ENCODE data around the gene CCDC179. TPM values are rescaled to one million over a fixed set of nuclear protein-coding genes. Genes with fewer than 3 reads are reported as not detected.

CCDC179 gene
- total RNA-seq, 1 experiment from 2014 or later = not detected

DNA sequence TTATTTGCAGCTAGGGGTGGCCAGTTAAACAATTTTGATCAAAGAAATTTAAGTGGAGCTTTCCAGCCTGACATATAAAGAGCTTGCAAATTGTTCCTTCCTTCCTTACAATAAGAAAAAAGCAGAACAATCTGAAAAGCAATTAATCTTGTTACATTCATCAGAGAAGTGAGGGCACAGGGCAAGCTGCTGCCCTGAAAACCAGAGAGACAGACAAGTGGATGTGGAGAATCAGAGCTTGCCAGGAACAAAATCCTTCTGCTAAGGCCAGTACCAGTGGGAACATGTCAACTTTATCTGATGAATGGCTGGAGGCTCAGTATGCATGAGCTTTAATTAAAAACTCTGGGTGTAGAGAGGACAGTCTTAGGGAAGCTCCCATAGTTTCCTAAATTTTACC is 8.8 kb downstream of the CCDC179 start:
- H3K4me2 ChIP-seq = no peak overlapping the region
- POLR2A ChIA-PET (ENCODE audit: unreplicated experiment) = no interaction called here
- H3K27ac ChIP-seq = no peak overlapping the region
- H3K79me2 ChIP-seq (ENCODE audit: low read depth) = no peaks in the 10 kb centered on the region
- no peaks in the 10 kb centered on the region for H3K27me3 ChIP-seq (ENCODE audit: insufficient read depth, low read depth)
- H2AFZ ChIP-seq = no peak overlapping the region
- H3K4me3 ChIP-seq = no peak overlapping the region
- TF ChIP-seq EZH2 (IDR thresholded peaks at IDR 0.05; ENCODE audit: low read depth) = no peak
- TF ChIP-seq, protein P1, sequence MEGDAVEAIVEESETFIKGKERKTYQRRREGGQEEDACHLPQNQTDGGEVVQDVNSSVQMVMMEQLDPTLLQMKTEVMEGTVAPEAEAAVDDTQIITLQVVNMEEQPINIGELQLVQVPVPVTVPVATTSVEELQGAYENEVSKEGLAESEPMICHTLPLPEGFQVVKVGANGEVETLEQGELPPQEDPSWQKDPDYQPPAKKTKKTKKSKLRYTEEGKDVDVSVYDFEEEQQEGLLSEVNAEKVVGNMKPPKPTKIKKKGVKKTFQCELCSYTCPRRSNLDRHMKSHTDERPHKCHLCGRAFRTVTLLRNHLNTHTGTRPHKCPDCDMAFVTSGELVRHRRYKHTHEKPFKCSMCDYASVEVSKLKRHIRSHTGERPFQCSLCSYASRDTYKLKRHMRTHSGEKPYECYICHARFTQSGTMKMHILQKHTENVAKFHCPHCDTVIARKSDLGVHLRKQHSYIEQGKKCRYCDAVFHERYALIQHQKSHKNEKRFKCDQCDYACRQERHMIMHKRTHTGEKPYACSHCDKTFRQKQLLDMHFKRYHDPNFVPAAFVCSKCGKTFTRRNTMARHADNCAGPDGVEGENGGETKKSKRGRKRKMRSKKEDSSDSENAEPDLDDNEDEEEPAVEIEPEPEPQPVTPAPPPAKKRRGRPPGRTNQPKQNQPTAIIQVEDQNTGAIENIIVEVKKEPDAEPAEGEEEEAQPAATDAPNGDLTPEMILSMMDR (conservative IDR thresholded peaks at IDR 0.05) = no peak
- H3K9me3 ChIP-seq (ENCODE audit: insufficient read depth, low read depth) = no peaks in the 10 kb centered on the region
- no TSS peak for BruUV-seq (replicated peaks)
- no peaks in the 10 kb centered on the region for H3F3A ChIP-seq (ENCODE audit: insufficient read depth, low read depth)
- intact Hi-C loops (cut with micrococcal nuclease; ENCODE audit: unreplicated experiment) = no loop called here
- H3K4me1 ChIP-seq (replicated peaks; ENCODE audit: insufficient read depth) = no peaks in the 10 kb centered on the region
- DNase-seq = no peak
- no peaks in the 10 kb centered on the region for H4K20me1 ChIP-seq (ENCODE audit: insufficient read depth)
- no peaks in the 10 kb centered on the region for H3K9me2 ChIP-seq (ENCODE audit: insufficient read depth)
- CTCF ChIA-PET = no interaction called here
- no peaks in the 10 kb centered on the region for H3K36me3 ChIP-seq (ENCODE audit: low read depth)

DNA sequence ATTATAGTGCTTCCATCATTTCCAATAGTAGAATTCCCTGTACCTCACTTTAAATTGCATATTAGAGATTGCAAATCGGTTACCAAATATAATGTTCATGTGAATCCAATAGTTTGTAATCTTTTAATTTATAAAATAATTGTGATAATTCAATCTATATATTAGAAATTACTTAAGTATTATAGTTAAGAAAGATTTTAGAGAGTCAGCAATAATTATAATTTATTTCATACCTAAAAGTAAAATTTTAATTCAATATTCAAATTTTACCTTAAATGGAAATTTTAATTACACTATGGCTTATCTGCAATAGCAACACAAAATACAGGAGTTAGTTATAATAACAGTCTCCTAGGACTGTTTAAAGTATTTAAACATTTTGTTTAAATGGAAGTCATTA is 13.5 kb downstream of the CCDC179 start:
- Histone ChIP-seq H3K9me2 (ENCODE audit: insufficient read depth) (no peaks in the 10 kb centered on the region), H3F3A (ENCODE audit: insufficient read depth, low read depth) (no peaks in the 10 kb centered on the region), H3K4me3 (no peak overlapping the region), H4K20me1 (ENCODE audit: insufficient read depth) (no peaks in the 10 kb centered on the region), H3K9me3 (ENCODE audit: insufficient read depth, low read depth) (no peaks in the 10 kb centered on the region), H3K4me2 (no peak overlapping the region), H2AFZ (no peak overlapping the region), H3K27me3 (ENCODE audit: insufficient read depth, low read depth) (no peaks in the 10 kb centered on the region), H3K36me3 (ENCODE audit: low read depth) (no peaks in the 10 kb centered on the region), H3K4me1 (replicated peaks; ENCODE audit: insufficient read depth) (no peaks in the 10 kb centered on the region), H3K79me2 (ENCODE audit: low read depth) (no peaks in the 10 kb centered on the region), H3K27ac (no peak overlapping the region)
- TF ChIP-seq, protein P1 (conservative IDR thresholded peaks at IDR 0.05) = no peak
- TF ChIP-seq EZH2 (IDR thresholded peaks at IDR 0.05; ENCODE audit: low read depth) = no peak
- POLR2A ChIA-PET (ENCODE audit: unreplicated experiment) = no interaction called here
- no TSS peak for BruUV-seq (replicated peaks)
- intact Hi-C loops (cut with micrococcal nuclease; ENCODE audit: unreplicated experiment) = no loop called here
- no peak for DNase-seq
- CTCF ChIA-PET = no interaction called here

DNA sequence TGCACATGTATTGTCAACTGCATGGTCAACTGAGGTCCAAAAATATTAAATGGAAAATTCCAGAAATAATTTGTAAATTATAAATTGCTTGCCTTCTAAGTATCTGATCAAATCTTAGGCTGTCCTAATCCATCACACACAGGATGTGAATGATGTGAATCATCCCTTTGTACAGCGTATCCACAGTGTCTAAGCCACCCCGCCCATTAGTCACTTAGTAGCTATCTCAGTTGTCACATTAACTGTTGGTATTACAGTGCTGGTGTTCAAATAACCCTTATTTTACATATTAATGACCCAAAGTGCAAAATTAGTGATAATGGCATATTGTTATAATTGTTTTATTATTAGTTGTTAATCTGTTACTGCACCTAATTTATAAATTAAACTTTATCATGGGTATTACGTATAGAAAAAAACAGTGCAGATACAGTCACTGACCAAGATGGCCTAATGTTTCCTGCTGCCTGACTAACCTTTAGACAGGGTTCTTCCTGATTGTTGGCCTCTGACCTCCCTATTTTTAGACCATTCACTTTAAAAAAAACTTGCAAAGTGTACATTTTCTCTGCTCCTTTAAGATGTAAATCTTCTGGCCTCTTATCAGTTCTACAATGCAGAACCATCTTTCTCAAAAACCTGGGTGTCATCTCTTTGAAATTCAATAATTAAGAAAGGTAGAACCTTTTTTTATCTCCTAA is 27.8 kb downstream of the CCDC179 start:
- Histone ChIP-seq H3K79me2 (ENCODE audit: low read depth) (peaks cover 6% of the 10 kb centered on the region; the same call in 1 of the 2 replicates), H3K4me2 (no peak overlapping the region), H3K27ac (no peak overlapping the region), H3K4me1 (replicated peaks; ENCODE audit: insufficient read depth) (peaks cover 17% of the 10 kb centered on the region), H3K9me2 (ENCODE audit: insufficient read depth) (no peaks in the 10 kb centered on the region), H3K4me3 (no peak overlapping the region), H3K36me3 (ENCODE audit: low read depth) (no peaks in the 10 kb centered on the region), H3K27me3 (ENCODE audit: insufficient read depth, low read depth) (no peaks in the 10 kb centered on the region), H3F3A (ENCODE audit: insufficient read depth, low read depth) (0 out of 2 replicates have a peak, but pooled peaks cover 3% of the 10 kb centered on the region), H2AFZ (no peak overlapping the region), H3K9me3 (ENCODE audit: insufficient read depth, low read depth) (no peaks in the 10 kb centered on the region), H4K20me1 (ENCODE audit: insufficient read depth) (no peaks in the 10 kb centered on the region)
- BruUV-seq (replicated peaks) = no TSS peak
- DNase-seq = no peak
- CTCF ChIA-PET = interaction anchor here (0.6 kb wide), 1 partner anchor 709 kb away, joined by 3 read pairs; no protein-coding TSS in a partner anchor
- intact Hi-C loops (cut with micrococcal nuclease; ENCODE audit: unreplicated experiment) = no loop called here
- POLR2A ChIA-PET (ENCODE audit: unreplicated experiment) = no interaction called here
- no peak for TF ChIP-seq EZH2 (IDR thresholded peaks at IDR 0.05; ENCODE audit: low read depth)
